Stimulated activated CD4-positive, alpha-beta T cell treated with anti-CD3 and anti-CD28 coated beads, Interleukin-15, amount 100 ng/mL, for 1 hour (primary cell): ENCODE measurements around the gene MTA3.

Experiments
- DNase-seq, 2 donors: peaks; one replicate each; pipeline ENCODE4 v3.0.0-alpha.2; 2020; ENCODE audit warnings: low read depth in 1 of 2, low spot score in 1 of 2

Gene MTA3

GRCh38 chr2:42784204-42784880 lies 215.9 kb downstream of the MTA3 start:
- DNase-seq, result no peak

- DNase-seq, result no peak
Measured at GRCh38 chr2:42786561-42787345, 218.3 kb downstream of the MTA3 start.

GRCh38 chr2:42787424-42787787 lies 219.0 kb downstream of the MTA3 start:
- no peak for DNase-seq

- no peak for DNase-seq
Measured at GRCh38 chr2:42787788-42788477, 219.5 kb downstream of the MTA3 start.

- no peak for DNase-seq
Measured at GRCh38 chr2:42788478-42788793, 220.0 kb downstream of the MTA3 start.

- DNase-seq, result no peak
Measured at GRCh38 chr2:42788882-42789281, 220.4 kb downstream of the MTA3 start.

- no peak for DNase-seq
Measured at GRCh38 chr2:42789751-42790150, 221.3 kb downstream of the MTA3 start.

GRCh38 chr2:42791606-42792005 lies 223.2 kb downstream of the MTA3 start:
- DNase-seq, result no peak

GRCh38 chr2:42792087-42792582 lies 223.7 kb downstream of the MTA3 start:
- no peak for DNase-seq

GRCh38 chr2:42792583-42793333 lies 224.3 kb downstream of the MTA3 start, which contains the start of gene HAAO:
TSS of gene HAAO (minus strand) at chr2:42792583. CDS start at chr2:42792536, 47 bp downstream.
- no peak for DNase-seq

GRCh38 chr2:42793334-42794270 lies 225.2 kb downstream of the MTA3 start:
- DNase-seq, result no peak

GRCh38 chr2:42794271-42795046 lies 226.0 kb downstream of the MTA3 start:
- no peak for DNase-seq

GRCh38 chr2:42795275-42795674 lies 226.8 kb downstream of the MTA3 start:
- no peak for DNase-seq

GRCh38 chr2:42795841-42796301 lies 227.4 kb downstream of the MTA3 start:
- no peak for DNase-seq

GRCh38 chr2:42796427-42797248 lies 228.2 kb downstream of the MTA3 start:
- DNase-seq, result no peak

- no peak for DNase-seq
Measured at GRCh38 chr2:42797281-42797680, 228.8 kb downstream of the MTA3 start.

GRCh38 chr2:42799881-42800280 lies 231.4 kb downstream of the MTA3 start:
- no peak for DNase-seq

GRCh38 chr2:42800461-42800962 lies 232.1 kb downstream of the MTA3 start:
- no peak for DNase-seq
